Thyroid gland (tissue), 4 donors: Measurements from ENCODE around the gene ANKRD27. TPM values are rescaled to one million over a fixed set of nuclear protein-coding genes. Genes with fewer than 3 reads are reported as not detected.

Experiments
- DNase-seq, 2 donors: peaks; one replicate each; pipeline ENCODE4 v3.0.0-alpha.2; 2019
- H3K27ac ChIP-seq, 3 donors: fragments of 200-600 bp; sonication (generic); 1 replicate in 2 of 3; 2 replicates in 1 of 3; pipeline ENCODE4 v1.5.1; 2016 to 2019; ENCODE audit warnings: mild to moderate bottlenecking in 1 of 3, moderate library complexity in 1 of 3
- H3K27me3 ChIP-seq: fragments of 200-600 bp; sonication (generic); one replicate; pipeline ENCODE4 v1.5.1; 2019
- H3K36me3 ChIP-seq, 2 donors: fragments of 200-600 bp; sonication (generic); one replicate each; pipeline ENCODE4 v1.5.1; 2016 to 2019
- H3K4me1 ChIP-seq, 2 donors: fragments of 200-600 bp; sonication (generic); one replicate each; pipeline ENCODE4 v1.5.1; 2017 to 2019
- H3K4me3 ChIP-seq, 3 donors: fragments of 200-600 bp; sonication (generic); replicated peaks in 1 of 3; 1 replicate in 2 of 3; 2 replicates in 1 of 3; pipeline ENCODE4 v1.5.1; 2016; ENCODE audit warnings: mild to moderate bottlenecking in 1 of 3
- H3K9me3 ChIP-seq: fragments of 200-600 bp; sonication (generic); one replicate; pipeline ENCODE4 v1.5.1; 2017
- POLR2A ChIP-seq, 2 donors: fragments of 450-650 bp; IDR thresholded peaks; one replicate each; pipeline ENCODE4 v1.6.1; 2017; ENCODE audit warnings: antibody characterized with exemption in 2 of 2, mild to moderate bottlenecking in 2 of 2, moderate library complexity in 1 of 2
- WGBS, 2 donors: methylation state at CpG; one replicate each; pipeline ENCODE4 v1.1.5; 2017; 5-methylcytosine and 5-hydroxymethylcytosine counted together
- intact Hi-C: fragments of 100-400 bp; cut with DNase I; formaldehyde crosslinking; loops from one replicate; pipeline ENCODE4 v1.15.1; 2023
- total RNA-seq, 4 donors: library from RNA; depleted of rRNA; stranded (reverse); fragments of >200 nt; gene quantifications; one replicate each; pipeline ENCODE4 v1.2.3, GENCODE V29; 2016
- TF ChIP-seq, protein P1 (sequence below), 6 experiments: fragments of 200-600 bp in 3 of 6; fragments of 450-650 bp in 3 of 6; sonication (generic) in 3 of 6; IDR thresholded peaks; one replicate each; pipeline ENCODE4 v1.5.1; 2016 to 2019; ENCODE audit warnings: antibody characterized with exemption in 6 of 6, mild to moderate bottlenecking in 2 of 6, inconsistent platforms in 1 of 6, moderate library complexity in 1 of 6

ANKRD27 gene
- total RNA-seq, 4 donors from 2014 or later: 29.7 to 64.8 (median 48.7) TPM

DNA sequence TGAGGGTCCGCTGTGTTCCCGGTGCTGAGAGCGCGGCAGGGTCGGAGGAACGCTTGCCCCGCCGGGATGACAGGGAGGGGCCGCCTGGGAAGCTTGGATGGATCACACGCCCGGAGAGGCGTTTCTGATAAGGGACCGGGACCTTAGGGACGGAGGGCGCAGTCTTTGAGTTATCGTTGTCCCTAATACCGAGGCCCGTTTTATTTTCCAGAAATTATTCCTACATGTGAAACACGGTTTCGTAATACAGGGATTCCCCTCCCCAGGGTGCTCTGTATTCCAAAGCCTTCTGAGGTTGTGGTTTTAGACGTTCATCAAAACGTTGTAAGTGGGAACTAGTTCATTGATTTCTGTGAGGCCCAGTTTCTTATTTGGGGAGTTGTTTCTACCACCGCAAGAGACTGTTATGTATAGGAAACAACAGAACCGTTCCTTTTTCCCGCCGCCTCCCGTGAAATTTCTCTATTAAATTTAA, 93.2 kb downstream of the ANKRD27 start:
- peak overlapping the region; percentile 42 to 83 (median 57) for H3K4me3 ChIP-seq
- DNase-seq: peak in 1 of 2 donors; percentile 5
- intact Hi-C loops: loop anchor here (10.0 kb wide), 1 partner anchor 93 kb away; the partner anchor contains the start of genes ANKRD27 and RGS9BP
- H3K27ac ChIP-seq: peak overlapping the region in 2 of 3 donors; percentile 67 to 84
- H3K9me3 ChIP-seq: no peaks in the 10 kb centered on the region
- 5 to 6% methylated on average over 25 to 27 of the region's 27 CpGs for WGBS, 2 donors
- no peaks in the 10 kb centered on the region for H3K27me3 ChIP-seq
- H3K36me3 ChIP-seq: peaks cover 16 to 20% of the 10 kb centered on the region in 2 donors
- TF ChIP-seq POLR2A (IDR thresholded peaks at IDR 0.05): no peak
- TF ChIP-seq, protein P1, sequence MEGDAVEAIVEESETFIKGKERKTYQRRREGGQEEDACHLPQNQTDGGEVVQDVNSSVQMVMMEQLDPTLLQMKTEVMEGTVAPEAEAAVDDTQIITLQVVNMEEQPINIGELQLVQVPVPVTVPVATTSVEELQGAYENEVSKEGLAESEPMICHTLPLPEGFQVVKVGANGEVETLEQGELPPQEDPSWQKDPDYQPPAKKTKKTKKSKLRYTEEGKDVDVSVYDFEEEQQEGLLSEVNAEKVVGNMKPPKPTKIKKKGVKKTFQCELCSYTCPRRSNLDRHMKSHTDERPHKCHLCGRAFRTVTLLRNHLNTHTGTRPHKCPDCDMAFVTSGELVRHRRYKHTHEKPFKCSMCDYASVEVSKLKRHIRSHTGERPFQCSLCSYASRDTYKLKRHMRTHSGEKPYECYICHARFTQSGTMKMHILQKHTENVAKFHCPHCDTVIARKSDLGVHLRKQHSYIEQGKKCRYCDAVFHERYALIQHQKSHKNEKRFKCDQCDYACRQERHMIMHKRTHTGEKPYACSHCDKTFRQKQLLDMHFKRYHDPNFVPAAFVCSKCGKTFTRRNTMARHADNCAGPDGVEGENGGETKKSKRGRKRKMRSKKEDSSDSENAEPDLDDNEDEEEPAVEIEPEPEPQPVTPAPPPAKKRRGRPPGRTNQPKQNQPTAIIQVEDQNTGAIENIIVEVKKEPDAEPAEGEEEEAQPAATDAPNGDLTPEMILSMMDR (IDR thresholded peaks at IDR 0.05): no peak
- peaks cover 3 to 5% of the 10 kb centered on the region in 2 donors for H3K4me1 ChIP-seq

DNA sequence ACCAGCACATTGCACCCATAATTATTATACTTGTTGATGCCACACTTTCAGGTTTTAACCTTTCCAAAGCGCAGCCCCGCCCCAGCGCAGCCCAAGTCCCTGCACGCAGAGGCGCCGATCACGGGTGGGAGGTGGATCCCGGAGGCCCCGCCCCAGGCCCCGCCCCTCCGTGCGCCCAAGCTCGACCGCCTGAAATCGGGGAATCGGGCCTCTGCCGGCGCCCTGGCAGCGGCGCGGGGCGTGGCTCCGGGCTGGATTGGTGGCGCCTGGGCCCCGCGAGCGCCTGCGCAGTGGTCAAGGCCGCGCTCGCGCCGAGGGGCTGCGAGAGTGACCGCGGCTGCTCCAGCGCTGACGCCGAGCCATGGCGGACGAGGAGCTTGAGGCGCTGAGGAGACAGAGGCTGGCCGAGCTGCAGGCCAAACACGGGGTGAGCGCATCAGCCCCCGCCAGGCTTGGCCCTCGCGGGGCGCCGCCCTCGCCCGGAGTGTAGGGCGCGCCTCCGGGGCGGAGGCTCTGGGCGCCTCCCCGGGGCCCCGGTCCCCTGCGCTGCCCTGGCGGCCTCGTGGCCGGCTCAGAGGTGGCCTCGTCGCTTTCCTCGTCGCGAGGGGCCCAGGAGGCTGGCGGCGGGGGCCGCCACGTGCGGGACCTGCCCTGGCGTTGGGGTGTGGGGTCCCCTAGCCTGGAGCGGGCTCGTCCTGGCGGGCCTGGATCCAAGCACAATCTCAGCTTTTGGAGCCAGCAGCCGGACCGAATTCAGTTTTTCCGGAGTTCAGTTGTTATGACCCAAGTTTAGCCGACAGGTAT, 93.9 kb downstream of the ANKRD27 start, which contains the start of gene PDCD5:
TSS of gene PDCD5 (plus strand) at position 290 of the 804 bp plus-strand sequence. CDS start at position 362, 72 bp downstream.
- WGBS, 2 donors: 0% methylated on average over 16 to 22 of the region's 81 CpGs
- no peaks in the 10 kb centered on the region for H3K27me3 ChIP-seq
- no peaks in the 10 kb centered on the region for H3K9me3 ChIP-seq
- peak within 1 kb of the TSS; percentile 42 to 83 (median 57) for H3K4me3 ChIP-seq
- intact Hi-C loops: loop anchor here (10.0 kb wide), 1 partner anchor 94 kb away; the partner anchor contains the start of genes ANKRD27 and RGS9BP
- H3K36me3 ChIP-seq: peaks cover 14% of the 10 kb centered on the region in 2 donors
- peak within 1 kb of the TSS; percentile 39 to 84 (median 67) for H3K27ac ChIP-seq
- DNase-seq: peak; percentile 98
- peaks cover 3 to 5% of the 10 kb centered on the region in 2 donors for H3K4me1 ChIP-seq
- TF ChIP-seq, protein P1 (IDR thresholded peaks at IDR 0.05): peak in 1 of 6 experiments; percentile 4
- TF ChIP-seq POLR2A (IDR thresholded peaks at IDR 0.05): peak in 1 of 2 donors; percentile 94

DNA sequence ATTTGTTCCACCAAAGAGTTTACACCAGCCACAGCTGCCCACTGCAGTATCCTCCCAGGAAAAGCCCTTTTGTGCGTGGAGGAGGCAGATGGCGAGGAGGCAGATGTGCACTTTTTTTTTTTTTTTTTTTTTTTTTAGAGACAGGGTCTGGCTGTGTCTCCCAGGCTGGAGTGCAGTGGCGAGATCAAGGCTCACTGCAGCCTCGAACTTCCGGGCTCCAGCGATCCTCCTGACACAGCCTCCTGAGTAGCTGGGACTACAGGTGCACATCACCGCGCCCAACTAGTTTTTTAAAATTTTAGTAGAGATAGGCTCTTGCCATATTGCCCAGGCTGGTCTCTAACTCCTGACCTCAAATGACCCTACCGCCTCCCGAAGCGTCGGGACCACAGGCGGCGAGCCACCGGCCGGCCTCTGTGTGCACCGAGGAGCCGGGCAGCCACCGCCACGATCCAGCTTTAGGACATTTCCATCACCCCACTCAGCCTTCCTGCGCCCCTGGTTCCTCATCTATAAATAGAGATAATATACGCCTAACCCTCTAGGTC, 94.6 kb downstream of the ANKRD27 start:
- H3K27me3 ChIP-seq: no peaks in the 10 kb centered on the region
- TF ChIP-seq, protein P1 (IDR thresholded peaks at IDR 0.05): no peak
- no peak for TF ChIP-seq POLR2A (IDR thresholded peaks at IDR 0.05)
- H3K4me1 ChIP-seq: peaks cover 3 to 5% of the 10 kb centered on the region in 2 donors
- no peaks in the 10 kb centered on the region for H3K9me3 ChIP-seq
- WGBS, 2 donors: 26 to 28% methylated on average over 21 to 22 of the region's 22 CpGs
- intact Hi-C loops: loop anchor here (10.0 kb wide), 1 partner anchor 94 kb away; the partner anchor contains the start of genes ANKRD27 and RGS9BP
- peaks cover 8 to 9% of the 10 kb centered on the region in 2 donors for H3K36me3 ChIP-seq
- H3K4me3 ChIP-seq: peak overlapping the region in 2 of 3 donors; percentile 56 to 83
- DNase-seq: no peak
- no peak overlapping the region for H3K27ac ChIP-seq

GRCh38 chr19:32576790-32577189, 98.2 kb downstream of the ANKRD27 start:
- no peak for DNase-seq
- 61 to 81% methylated on average over 1 of the region's 1 CpG for WGBS, 2 donors

More at GRCh38 chr19:32576790-32577189, 98.2 kb downstream of the ANKRD27 start:
- Histone ChIP-seq H3K36me3 (no peaks in the 10 kb centered on the region), H3K9me3 (no peaks in the 10 kb centered on the region), H3K27me3 (no peaks in the 10 kb centered on the region), H3K27ac (no peak overlapping the region), H3K4me1 (peaks cover 0 to under 1% of the 10 kb centered on the region in 2 donors), H3K4me3 (no peak overlapping the region)
- TF ChIP-seq, protein P1 (IDR thresholded peaks at IDR 0.05): no peak
- no peak for TF ChIP-seq POLR2A (IDR thresholded peaks at IDR 0.05)
- intact Hi-C loops: no loop called here
